ENCODE data around the gene PRSS12.
A peak's percentile ranks its signal among the peaks of the same experiment; 100 is the strongest.
"Not testable (repeated sequence)": the region's sequence is repeated elsewhere in the genome, so short reads cannot be mapped to it uniquely, and the experiment has no call there.

PRSS12 gene
- 0 to 0.61 reads per million in 2 donors for total RNA-seq

GRCh38 chr4:118352843-118353533 is at the start of gene PRSS12:
Gene PRSS12 (minus strand): TSS chr4:118353003. CDS start chr4:118352720, 283 bp downstream.
- DNase-seq: peak; percentile 14 to 65 (median 24)

- no peak for DNase-seq
Measured at GRCh38 chr4:118400356-118400755, 47.6 kb upstream of the PRSS12 start.

- DNase-seq: not testable (repeated sequence)
Measured at GRCh38 chr4:118399883-118400282, 47.1 kb upstream of the PRSS12 start.

- peak in 1 of 5 experiments; percentile 15 for DNase-seq
Measured at GRCh38 chr4:118398226-118399090, 45.7 kb upstream of the PRSS12 start.

GRCh38 chr4:118397623-118397979 is 44.8 kb upstream of the PRSS12 start:
- DNase-seq: no peak

DNA sequence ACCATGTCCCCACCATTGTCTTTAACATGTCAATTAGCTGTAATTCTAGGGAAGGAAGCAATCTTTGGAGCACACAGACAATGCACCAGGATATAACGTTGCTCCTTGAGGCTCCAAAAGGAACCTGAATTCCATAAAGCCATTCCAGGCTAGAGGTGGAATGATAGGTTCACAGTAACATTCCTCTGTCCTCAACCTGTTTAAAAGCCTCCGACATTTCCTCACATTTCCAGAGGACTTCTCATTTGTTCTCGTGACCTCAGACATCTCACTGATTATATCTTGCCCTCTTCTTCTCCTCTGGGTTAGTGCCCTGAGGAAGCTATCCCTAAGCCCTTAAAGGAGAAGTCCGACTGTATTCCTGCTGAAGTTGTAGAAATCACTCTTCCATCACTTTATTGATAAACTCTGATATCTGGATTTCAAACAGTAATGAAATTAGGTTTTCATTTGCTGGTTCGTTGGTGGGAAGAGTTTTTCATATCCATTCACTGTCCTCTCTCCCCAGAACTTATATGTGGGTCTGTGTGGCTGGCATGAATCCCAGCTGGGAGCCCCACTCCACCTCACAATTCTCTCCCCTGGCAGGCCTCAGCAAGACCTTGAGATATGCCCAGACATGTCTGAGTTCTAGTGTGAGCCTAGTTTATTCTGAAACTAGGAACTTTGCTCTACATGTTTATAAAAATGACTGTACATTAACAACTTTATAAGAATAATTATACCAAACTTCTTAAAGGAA is 44.2 kb upstream of the PRSS12 start:
- no peak for DNase-seq

DNA sequence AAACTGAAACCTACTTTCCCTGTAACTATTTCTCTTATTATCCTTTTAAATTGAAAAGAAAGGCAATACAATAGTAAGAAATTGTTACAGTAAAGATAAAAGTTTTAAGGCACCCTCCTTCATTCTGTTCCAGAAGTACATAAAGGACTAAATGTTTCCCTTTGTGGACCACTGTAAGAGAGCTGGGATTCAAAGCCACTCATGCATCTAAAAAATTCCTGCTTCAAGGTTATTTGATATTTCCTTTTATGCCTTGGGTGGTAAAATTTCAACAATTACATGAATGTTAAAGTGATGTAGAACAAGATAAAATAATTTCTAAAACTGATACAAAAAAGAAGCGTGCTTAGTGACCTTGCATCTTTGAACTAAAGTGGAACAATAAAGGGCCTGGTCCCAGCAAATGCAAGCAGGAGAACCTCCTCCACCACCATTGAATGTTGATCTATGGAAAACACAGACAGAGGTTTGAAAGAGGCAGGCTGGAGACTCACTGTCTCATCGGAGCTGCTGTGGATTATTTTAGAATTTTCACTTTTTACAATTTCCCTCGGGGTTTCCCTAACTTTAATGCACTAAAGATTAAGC is 42.3 kb upstream of the PRSS12 start:
- DNase-seq: no peak

DNA sequence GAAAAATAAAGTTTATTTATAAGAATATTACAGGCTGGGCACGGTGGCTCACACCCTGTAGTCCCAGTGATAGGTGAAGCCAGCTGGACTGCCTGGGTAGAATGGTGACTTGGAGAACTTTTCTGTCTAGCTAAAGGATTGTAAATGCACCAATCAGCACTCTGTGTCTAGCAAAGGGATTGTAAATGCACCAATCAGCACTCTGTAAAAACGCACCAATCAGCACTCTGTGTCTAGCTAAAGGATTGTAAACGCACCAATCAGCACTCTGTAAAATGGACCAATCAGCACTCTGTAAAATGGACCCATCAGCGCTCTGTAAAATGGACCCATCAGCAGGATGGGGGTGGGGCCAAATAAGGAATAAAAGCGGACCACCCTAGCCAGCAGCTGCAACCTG is 39.7 kb upstream of the PRSS12 start:
- DNase-seq: not testable (repeated sequence)

DNA sequence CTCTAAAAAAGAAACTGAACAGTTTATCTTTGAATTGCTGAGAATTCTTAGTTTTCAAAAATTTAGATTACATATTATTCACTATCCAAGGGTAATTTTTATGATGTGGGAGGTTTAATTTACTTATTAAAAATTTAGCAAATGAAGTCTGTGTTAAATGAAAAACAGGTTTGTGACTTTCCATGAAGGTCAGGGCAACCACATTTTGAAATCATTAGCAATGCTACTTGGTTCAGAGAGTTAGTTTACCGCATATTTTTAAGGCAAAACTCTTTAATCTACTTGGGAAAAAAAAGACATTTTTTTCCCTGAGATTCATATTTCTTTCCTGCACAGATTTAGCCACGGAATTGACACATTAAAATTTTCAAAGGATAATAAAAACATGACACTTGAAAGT is 37.3 kb upstream of the PRSS12 start:
- no peak for DNase-seq

DNA sequence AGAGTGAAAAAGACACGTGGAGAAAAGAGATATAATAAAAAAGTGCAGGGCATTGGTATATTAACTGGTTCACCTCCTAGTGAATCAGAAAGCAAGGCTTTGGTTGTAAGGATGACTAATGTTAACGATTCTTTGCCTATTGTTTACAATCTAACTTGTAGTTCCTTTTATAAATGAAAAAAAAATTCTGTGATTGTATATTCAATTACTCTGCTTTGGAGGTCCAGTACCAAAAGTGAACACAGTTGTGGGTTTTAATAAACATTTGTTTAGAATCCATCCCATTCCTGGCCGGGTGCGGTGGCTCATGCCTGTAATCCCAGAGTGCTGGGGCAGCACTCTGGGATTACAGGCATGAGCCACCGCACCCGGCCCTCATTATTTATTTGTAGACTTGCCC is 36.9 kb upstream of the PRSS12 start:
- DNase-seq: no peak

GRCh38 chr4:118388606-118389005 is 35.8 kb upstream of the PRSS12 start:
- DNase-seq: no peak

GRCh38 chr4:118381902-118382301 is 29.1 kb upstream of the PRSS12 start:
- no peak for DNase-seq

DNA sequence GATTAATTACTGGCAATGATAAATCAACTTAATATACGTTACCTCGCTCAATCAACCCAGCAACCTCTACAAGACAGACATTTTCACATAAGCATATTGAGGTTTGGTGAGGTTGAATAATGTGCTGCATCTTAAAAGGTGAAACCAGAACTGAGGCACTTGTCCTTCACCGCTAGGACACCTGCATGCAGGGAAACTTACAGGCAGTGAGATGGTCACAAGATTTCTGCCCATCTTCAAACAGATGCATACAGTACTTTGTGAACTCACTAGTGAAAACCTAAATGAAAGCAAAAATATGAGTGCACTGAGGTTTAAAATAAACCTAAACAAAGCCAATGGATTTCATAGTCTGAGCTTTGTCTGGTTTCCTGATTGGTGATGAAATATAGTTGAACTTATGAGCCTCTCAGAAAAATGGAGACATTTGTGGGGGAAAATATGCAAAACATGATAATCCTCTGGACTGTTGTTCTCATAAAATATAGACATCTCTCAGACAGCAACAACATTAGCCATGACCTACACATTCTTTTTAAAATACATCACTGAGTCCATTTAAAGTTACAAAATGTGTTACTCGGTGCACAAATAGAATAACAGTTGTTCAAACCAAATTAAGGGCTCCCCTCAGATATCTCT is 20.9 kb upstream of the PRSS12 start:
- no peak for DNase-seq

- no peak for DNase-seq
Measured at GRCh38 chr4:118372251-118372650, 19.4 kb upstream of the PRSS12 start.

GRCh38 chr4:118369231-118369630 is 16.4 kb upstream of the PRSS12 start:
- DNase-seq: no peak

- no peak for DNase-seq
Measured at GRCh38 chr4:118367872-118368271, 15.1 kb upstream of the PRSS12 start.

GRCh38 chr4:118367361-118367760 is 14.6 kb upstream of the PRSS12 start:
- no peak for DNase-seq

DNA sequence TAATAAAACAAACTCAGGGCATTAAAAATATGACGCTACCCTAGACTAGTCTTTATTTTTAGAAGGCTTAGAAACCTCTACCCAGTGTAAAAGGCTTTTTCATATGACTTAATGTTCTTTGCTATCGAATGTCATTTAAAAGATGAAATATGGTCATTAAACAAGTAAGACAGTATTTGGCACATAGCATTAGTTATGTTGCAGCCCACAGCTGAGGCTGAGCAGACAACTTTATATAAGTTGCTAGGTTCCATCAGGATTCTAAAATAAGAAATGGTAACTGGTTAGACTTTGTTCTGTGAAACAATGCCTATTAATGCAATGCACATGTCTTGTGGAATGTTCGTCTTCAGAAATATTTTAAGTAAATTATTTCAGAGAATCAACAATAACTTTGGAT is 10.4 kb upstream of the PRSS12 start:
- DNase-seq: no peak

- DNase-seq: no peak
Measured at GRCh38 chr4:118361192-118361591, 8.4 kb upstream of the PRSS12 start.

DNA sequence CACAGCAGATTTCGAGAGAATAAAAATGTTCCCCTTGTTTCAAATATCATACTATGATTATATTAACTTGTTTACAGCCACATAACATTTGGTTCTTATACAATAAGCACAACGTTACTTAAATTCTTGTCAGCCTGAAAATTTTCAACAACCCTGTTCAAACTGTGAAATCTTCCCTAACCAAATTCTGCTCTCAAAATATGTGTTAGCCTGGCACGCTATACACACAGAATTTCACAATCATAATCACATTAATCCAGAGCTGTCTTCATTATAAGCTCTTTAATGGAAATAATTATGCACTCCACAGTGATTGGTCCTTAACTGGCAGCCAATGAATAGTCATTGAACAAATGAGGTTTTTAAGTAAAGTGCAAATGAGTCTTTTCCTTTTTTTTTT is 7.3 kb upstream of the PRSS12 start:
- DNase-seq: no peak

DNA sequence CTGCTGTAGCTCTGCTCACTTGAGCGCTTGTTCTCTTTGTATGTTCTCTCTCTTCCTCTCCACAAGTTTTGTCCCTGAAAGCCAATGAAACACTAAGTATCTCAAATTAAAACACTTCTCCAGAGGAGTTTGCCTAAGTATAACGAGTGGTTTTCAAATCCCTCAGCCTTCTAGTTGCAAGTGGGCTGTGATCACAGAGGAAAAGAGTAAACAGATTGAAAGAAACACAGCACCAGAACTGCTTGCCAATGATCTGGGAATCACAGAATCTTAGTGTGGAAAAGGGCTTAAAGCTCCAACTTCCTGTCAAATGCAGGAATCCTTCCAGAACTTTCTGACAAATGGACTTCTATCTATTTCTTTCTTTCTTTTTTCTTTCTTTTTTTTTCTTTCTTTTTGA is 4.8 kb upstream of the PRSS12 start:
- no peak for DNase-seq

- no peak for DNase-seq
Measured at GRCh38 chr4:118356731-118357130, 3.9 kb upstream of the PRSS12 start.

DNA sequence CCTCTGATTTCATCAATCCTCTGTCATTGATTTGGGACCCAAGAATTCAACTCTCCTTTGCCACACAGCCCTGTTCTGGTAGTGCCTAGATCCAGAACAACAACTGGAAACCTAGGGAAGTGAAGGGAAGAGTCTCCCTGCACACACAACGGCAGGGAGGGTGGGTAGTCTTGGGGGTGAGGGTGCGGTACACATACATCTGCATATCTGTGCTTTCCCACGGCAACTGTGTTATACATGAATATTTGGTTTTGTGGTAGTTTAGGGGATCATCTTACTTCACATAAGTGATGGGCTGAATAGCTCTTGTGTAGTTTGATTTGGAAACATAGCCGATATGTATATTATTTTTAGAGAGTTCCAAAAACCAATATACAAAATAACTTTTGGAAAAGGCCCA is 3.3 kb upstream of the PRSS12 start:
- no peak for DNase-seq

Data from T-helper 2 cell (primary cell).